ENCODE results near the gene DDX59. TPM values are rescaled to one million over a fixed set of nuclear protein-coding genes. Genes with fewer than 3 reads are reported as not detected.

Gene DDX59
- total RNA-seq, 1 donor, result 20.3 TPM

DNA sequence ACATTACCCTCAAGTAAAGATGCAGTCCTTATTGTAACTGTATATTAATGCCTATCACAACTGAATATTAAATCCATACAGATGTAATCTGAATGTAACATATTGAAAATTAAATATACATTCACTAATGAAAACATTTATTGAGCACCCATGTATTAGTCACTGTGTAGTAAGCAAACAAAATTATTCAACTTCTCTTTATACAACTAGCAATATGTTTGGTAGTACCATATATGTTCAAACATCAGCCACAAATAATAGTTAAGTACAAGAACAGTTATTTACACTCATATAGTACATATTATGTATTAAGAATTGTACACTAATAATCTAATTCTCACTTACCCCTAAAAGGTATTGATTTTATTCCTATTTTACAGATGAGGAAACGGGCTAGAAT lies 67.1 kb downstream of the DDX59 start:
- TF ChIP-seq CTCF (IDR thresholded peaks at IDR 0.05; ENCODE audit: insufficient read depth, low read length), result no peak
- H3K4me3 ChIP-seq (ENCODE audit: low read depth, low read length), result no peak overlapping the region
- no peak for DNase-seq (ENCODE audit: low read depth)

Other genes with a start within 250 kb of the DDX59 start
- gene KIF14, start 49.2 kb downstream of the DDX59 start, total RNA-seq (ENCODE audit: low replicate concordance), result 1.8 and 13.4 TPM in 2 replicates
- gene CAMSAP2, start 69.0 kb upstream of the DDX59 start, total RNA-seq (ENCODE audit: low replicate concordance), result 53.8 and 57.5 TPM in 2 replicates
- gene GPR25, start 203.1 kb upstream of the DDX59 start, total RNA-seq (ENCODE audit: low replicate concordance), result not detected in 2 replicates
- gene INAVA, start 225.0 kb upstream of the DDX59 start, total RNA-seq (ENCODE audit: low replicate concordance), result not detected in 2 replicates

Data from fibroblast of the aortic adventitia (primary cell).